Measurements from ENCODE around the gene SLC6A18. TPM values are rescaled to one million over a fixed set of nuclear protein-coding genes. Genes with fewer than 3 reads are reported as not detected.
A peak's percentile ranks its signal among the peaks of the same experiment; 100 is the strongest.

The SLC6A18 gene
- total RNA-seq, 1 experiment from 2014 or later, result not detected

- CTCF ChIA-PET, result no interaction called here
- BruUV-seq (replicated peaks), result no TSS peak
- no peak overlapping the region for H3K27ac Mint-ChIP-seq (ENCODE audit: unreplicated experiment)
- no peaks in the 10 kb centered on the region for H3K4me1 Mint-ChIP-seq (ENCODE audit: low read depth, unreplicated experiment)
- no peaks in the 10 kb centered on the region for H3K9me3 Mint-ChIP-seq (ENCODE audit: low read depth, unreplicated experiment)
- intact Hi-C loops (cut with micrococcal nuclease; ENCODE audit: unreplicated experiment), result loop anchor here (10.0 kb wide), 1 partner anchor 147 kb away; no protein-coding TSS in a partner anchor
- TF ChIP-seq CTCF (IDR thresholded peaks at IDR 0.05; ENCODE audit: unreplicated experiment), result no peak
- DNase-seq, result no peak
- no peaks in the 10 kb centered on the region for H3K36me3 Mint-ChIP-seq (ENCODE audit: insufficient read depth, unreplicated experiment)
- H3K4me3 Mint-ChIP-seq (ENCODE audit: low read depth, unreplicated experiment), result no peak overlapping the region
- H3K27me3 Mint-ChIP-seq (ENCODE audit: unreplicated experiment), result peaks cover 56% of the 10 kb centered on the region
Observed at GRCh38 chr5:1207555-1207954, 17.6 kb upstream of the SLC6A18 start.

- Mint-ChIP-seq H3K27ac (ENCODE audit: unreplicated experiment) (no peak overlapping the region), H3K9me3 (ENCODE audit: low read depth, unreplicated experiment) (no peaks in the 10 kb centered on the region), H3K4me1 (ENCODE audit: low read depth, unreplicated experiment) (no peaks in the 10 kb centered on the region), H3K27me3 (ENCODE audit: unreplicated experiment) (peaks cover 56% of the 10 kb centered on the region), H3K36me3 (ENCODE audit: insufficient read depth, unreplicated experiment) (no peaks in the 10 kb centered on the region), H3K4me3 (ENCODE audit: low read depth, unreplicated experiment) (no peak overlapping the region)
- TF ChIP-seq CTCF (IDR thresholded peaks at IDR 0.05; ENCODE audit: unreplicated experiment), result no peak
- no TSS peak for BruUV-seq (replicated peaks)
- intact Hi-C loops (cut with micrococcal nuclease; ENCODE audit: unreplicated experiment), result loop anchor here (2.0 to 10.0 kb wide), 2 partner anchors 147 to 437 kb away; no protein-coding TSS in a partner anchor
- no peak for DNase-seq
- CTCF ChIA-PET, result interaction anchor here (1.0 to 1.2 kb wide), 3 partner anchors 172 to 437 kb away, joined by 3 to 12 read pairs (median 3); no protein-coding TSS in a partner anchor
Observed at GRCh38 chr5:1208221-1208742, 16.9 kb upstream of the SLC6A18 start.

GRCh38 chr5:1208743-1209488 lies 16.3 kb upstream of the SLC6A18 start:
- no peaks in the 10 kb centered on the region for H3K9me3 Mint-ChIP-seq (ENCODE audit: low read depth, unreplicated experiment)
- no peaks in the 10 kb centered on the region for H3K4me1 Mint-ChIP-seq (ENCODE audit: low read depth, unreplicated experiment)
- no peak overlapping the region for H3K27ac Mint-ChIP-seq (ENCODE audit: unreplicated experiment)
- intact Hi-C loops (cut with micrococcal nuclease; ENCODE audit: unreplicated experiment), result loop anchor here (2.0 to 10.0 kb wide), 2 partner anchors 146 to 436 kb away; no protein-coding TSS in a partner anchor
- peak; percentile 74 for DNase-seq
- no TSS peak for BruUV-seq (replicated peaks)
- TF ChIP-seq CTCF (IDR thresholded peaks at IDR 0.05; ENCODE audit: unreplicated experiment), result peak; percentile 54
- H3K36me3 Mint-ChIP-seq (ENCODE audit: insufficient read depth, unreplicated experiment), result no peaks in the 10 kb centered on the region
- CTCF ChIA-PET, result interaction anchor here (0.6 to 1.2 kb wide), 4 partner anchors 171 to 436 kb away, joined by 3 to 12 read pairs (median 4); no protein-coding TSS in a partner anchor
- H3K4me3 Mint-ChIP-seq (ENCODE audit: low read depth, unreplicated experiment), result no peak overlapping the region
- peaks cover 56% of the 10 kb centered on the region for H3K27me3 Mint-ChIP-seq (ENCODE audit: unreplicated experiment)

GRCh38 chr5:1209489-1209852 lies 15.7 kb upstream of the SLC6A18 start:
- intact Hi-C loops (cut with micrococcal nuclease; ENCODE audit: unreplicated experiment), result loop anchor here (2.0 to 10.0 kb wide), 2 partner anchors 145 to 435 kb away; no protein-coding TSS in a partner anchor
- H3K27me3 Mint-ChIP-seq (ENCODE audit: unreplicated experiment), result peaks cover 56% of the 10 kb centered on the region
- H3K9me3 Mint-ChIP-seq (ENCODE audit: low read depth, unreplicated experiment), result no peaks in the 10 kb centered on the region
- CTCF ChIA-PET, result interaction anchor here (0.6 to 1.2 kb wide), 4 partner anchors 58 to 392 kb away, joined by 3 to 5 read pairs (median 4); no protein-coding TSS in a partner anchor
- H3K27ac Mint-ChIP-seq (ENCODE audit: unreplicated experiment), result no peak overlapping the region
- no peak overlapping the region for H3K4me3 Mint-ChIP-seq (ENCODE audit: low read depth, unreplicated experiment)
- no peak for DNase-seq
- TF ChIP-seq CTCF (IDR thresholded peaks at IDR 0.05; ENCODE audit: unreplicated experiment), result no peak
- H3K4me1 Mint-ChIP-seq (ENCODE audit: low read depth, unreplicated experiment), result no peaks in the 10 kb centered on the region
- no TSS peak for BruUV-seq (replicated peaks)
- no peaks in the 10 kb centered on the region for H3K36me3 Mint-ChIP-seq (ENCODE audit: insufficient read depth, unreplicated experiment)
